ENCODE results near the gene AOC2.

The AOC2 gene

GRCh38 chr17:42827472-42827871 lies 16.9 kb upstream of the AOC2 start:
- no peak for TF ChIP-seq CTCF (IDR thresholded peaks at IDR 0.05; ENCODE audit: low read depth, low read length)
- Histone ChIP-seq H3K9me3 (no peaks in the 10 kb centered on the region), H3K27me3 (peaks cover 6% of the 10 kb centered on the region; the same call in 1 of the 2 replicates), H3K4me3 (ENCODE audit: low read depth, low read length) (no peak overlapping the region), H3K4me1 (no peaks in the 10 kb centered on the region), H3K36me3 (no peaks in the 10 kb centered on the region)
- DNase-seq = no peak

GRCh38 chr17:42830971-42831370 lies 13.4 kb upstream of the AOC2 start:
- DNase-seq = no peak
- no peaks in the 10 kb centered on the region for H3K9me3 ChIP-seq
- H3K4me1 ChIP-seq = no peaks in the 10 kb centered on the region
- H3K36me3 ChIP-seq = peaks cover 20% of the 10 kb centered on the region
- H3K27me3 ChIP-seq = peaks cover 6% of the 10 kb centered on the region; the same call in 1 of the 2 replicates
- no peak for TF ChIP-seq CTCF (IDR thresholded peaks at IDR 0.05; ENCODE audit: low read depth, low read length)
- H3K4me3 ChIP-seq (ENCODE audit: low read depth, low read length) = no peak overlapping the region

- DNase-seq = no peak
- Histone ChIP-seq H3K36me3 (peaks cover 31% of the 10 kb centered on the region), H3K27me3 (peaks cover 6% of the 10 kb centered on the region; the same call in 1 of the 2 replicates), H3K4me1 (no peaks in the 10 kb centered on the region), H3K9me3 (no peaks in the 10 kb centered on the region), H3K4me3 (ENCODE audit: low read depth, low read length) (peak overlapping the region; percentile 100)
- TF ChIP-seq CTCF (IDR thresholded peaks at IDR 0.05; ENCODE audit: low read depth, low read length) = no peak
Measured at GRCh38 chr17:42832213-42832933, 12.0 kb upstream of the AOC2 start.

GRCh38 chr17:42832934-42833766 lies 11.2 kb upstream of the AOC2 start, which contains the start of gene PSME3:
PSME3 (plus strand) TSS chr17:42833397; CDS start chr17:42833632, 235 bp downstream.
- Histone ChIP-seq H3K9me3 (no peaks in the 10 kb centered on the region), H3K4me1 (no peaks in the 10 kb centered on the region), H3K36me3 (peaks cover 39% of the 10 kb centered on the region), H3K4me3 (ENCODE audit: low read depth, low read length) (peak within 1 kb of the TSS; percentile 100), H3K27me3 (no peaks in the 10 kb centered on the region; the same call in 1 of the 2 replicates)
- DNase-seq = peak; percentile 93
- TF ChIP-seq CTCF (IDR thresholded peaks at IDR 0.05; ENCODE audit: low read depth, low read length) = no peak

- H3K36me3 ChIP-seq = peaks cover 46% of the 10 kb centered on the region
- H3K9me3 ChIP-seq = no peaks in the 10 kb centered on the region
- no peaks in the 10 kb centered on the region for H3K27me3 ChIP-seq
- peak; percentile 49 for DNase-seq
- no peaks in the 10 kb centered on the region for H3K4me1 ChIP-seq
- peak overlapping the region; percentile 100 for H3K4me3 ChIP-seq (ENCODE audit: low read depth, low read length)
- TF ChIP-seq CTCF (IDR thresholded peaks at IDR 0.05; ENCODE audit: low read depth, low read length) = no peak
Measured at GRCh38 chr17:42833767-42834422, 10.5 kb upstream of the AOC2 start.
